Epithelial cell of proximal tubule (primary cell): ENCODE data around the gene BFSP1. TPM values are rescaled to one million over a fixed set of nuclear protein-coding genes. Genes with fewer than 3 reads are reported as not detected.

ENCODE experiments used
- DNase-seq: peaks from one replicate; pipeline ENCODE4 v3.0.0-alpha.2; 2011; ENCODE audit warnings: low read depth
- H3K4me3 ChIP-seq: 2 replicates; pipeline ENCODE4 v1.5.1; 2011; ENCODE audit warnings: low read depth, mild to moderate bottlenecking, low read length
- total RNA-seq: library from RNA; depleted of rRNA; stranded (reverse); fragments of >200 nt; gene quantifications from 2 replicates; pipeline ENCODE4 v1.2.3, GENCODE V29; 2015
- TF ChIP-seq, protein P1 (sequence below): conservative IDR thresholded peaks from 2 replicates; pipeline ENCODE4 v1.5.1; 2012; ENCODE audit warnings: low read depth, mild to moderate bottlenecking, low read length

BFSP1 gene
- total RNA-seq, 1 donor from 2014 or later = 2.3 TPM

DNA sequence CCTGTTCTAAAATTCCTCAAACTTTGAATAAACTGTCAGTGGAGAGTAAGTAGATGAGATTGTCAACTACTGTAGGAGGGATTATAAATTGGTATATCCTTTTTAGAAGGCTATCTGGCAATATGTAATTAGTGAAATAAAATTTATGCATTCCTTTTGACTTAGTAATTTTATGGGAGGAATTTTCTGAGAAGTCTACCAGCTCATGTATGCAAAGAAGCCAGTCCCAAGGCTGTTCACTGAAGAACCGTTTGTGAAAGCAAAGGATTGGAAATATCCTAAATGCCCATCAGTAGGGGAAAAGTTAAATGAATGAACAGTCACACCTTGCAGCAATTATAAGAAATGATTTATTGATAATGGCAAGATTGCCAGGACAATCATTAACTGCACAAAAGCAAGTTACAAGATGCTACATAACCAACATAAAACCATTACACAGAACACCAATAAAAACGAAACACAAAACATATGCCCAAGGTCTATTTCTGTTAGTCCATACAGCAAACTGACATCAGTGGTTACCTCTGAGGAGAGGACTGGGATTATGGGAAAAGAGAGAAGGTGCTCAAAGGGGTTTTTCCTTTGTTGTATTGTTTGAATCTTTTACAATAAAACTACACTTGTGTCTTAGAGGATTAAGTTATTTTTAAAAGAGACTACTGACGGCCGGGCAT lies 34.1 kb upstream of the BFSP1 start:
- TF ChIP-seq, protein P1, sequence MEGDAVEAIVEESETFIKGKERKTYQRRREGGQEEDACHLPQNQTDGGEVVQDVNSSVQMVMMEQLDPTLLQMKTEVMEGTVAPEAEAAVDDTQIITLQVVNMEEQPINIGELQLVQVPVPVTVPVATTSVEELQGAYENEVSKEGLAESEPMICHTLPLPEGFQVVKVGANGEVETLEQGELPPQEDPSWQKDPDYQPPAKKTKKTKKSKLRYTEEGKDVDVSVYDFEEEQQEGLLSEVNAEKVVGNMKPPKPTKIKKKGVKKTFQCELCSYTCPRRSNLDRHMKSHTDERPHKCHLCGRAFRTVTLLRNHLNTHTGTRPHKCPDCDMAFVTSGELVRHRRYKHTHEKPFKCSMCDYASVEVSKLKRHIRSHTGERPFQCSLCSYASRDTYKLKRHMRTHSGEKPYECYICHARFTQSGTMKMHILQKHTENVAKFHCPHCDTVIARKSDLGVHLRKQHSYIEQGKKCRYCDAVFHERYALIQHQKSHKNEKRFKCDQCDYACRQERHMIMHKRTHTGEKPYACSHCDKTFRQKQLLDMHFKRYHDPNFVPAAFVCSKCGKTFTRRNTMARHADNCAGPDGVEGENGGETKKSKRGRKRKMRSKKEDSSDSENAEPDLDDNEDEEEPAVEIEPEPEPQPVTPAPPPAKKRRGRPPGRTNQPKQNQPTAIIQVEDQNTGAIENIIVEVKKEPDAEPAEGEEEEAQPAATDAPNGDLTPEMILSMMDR = no peak
- H3K4me3 ChIP-seq = no peak overlapping the region
- no peak for DNase-seq

DNA sequence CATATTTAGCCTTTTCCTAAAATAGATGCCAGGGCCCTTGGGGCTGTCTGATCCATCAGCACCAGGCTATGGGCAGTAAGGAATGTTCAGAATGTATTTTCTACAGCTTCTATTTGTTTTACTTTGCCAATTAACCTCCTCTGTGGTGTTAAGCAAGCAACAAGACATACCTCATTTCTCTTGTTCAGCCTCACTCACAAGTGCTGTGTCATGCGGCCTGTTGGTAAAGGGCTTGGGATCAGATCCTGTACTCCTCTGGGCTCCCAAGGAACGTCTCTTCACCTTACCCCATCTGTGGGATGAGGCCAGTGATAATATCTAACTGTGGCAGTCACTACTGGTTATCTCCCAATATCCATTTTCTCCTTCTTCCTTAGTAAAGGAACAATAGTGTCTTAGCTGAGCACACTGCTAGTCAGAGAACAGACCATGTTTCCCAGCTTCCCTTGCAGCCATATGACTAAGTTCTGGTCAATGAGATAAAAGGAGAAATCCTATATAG lies 31.7 kb upstream of the BFSP1 start:
- DNase-seq = no peak
- TF ChIP-seq, protein P1 = no peak
- H3K4me3 ChIP-seq = no peak overlapping the region

DNA sequence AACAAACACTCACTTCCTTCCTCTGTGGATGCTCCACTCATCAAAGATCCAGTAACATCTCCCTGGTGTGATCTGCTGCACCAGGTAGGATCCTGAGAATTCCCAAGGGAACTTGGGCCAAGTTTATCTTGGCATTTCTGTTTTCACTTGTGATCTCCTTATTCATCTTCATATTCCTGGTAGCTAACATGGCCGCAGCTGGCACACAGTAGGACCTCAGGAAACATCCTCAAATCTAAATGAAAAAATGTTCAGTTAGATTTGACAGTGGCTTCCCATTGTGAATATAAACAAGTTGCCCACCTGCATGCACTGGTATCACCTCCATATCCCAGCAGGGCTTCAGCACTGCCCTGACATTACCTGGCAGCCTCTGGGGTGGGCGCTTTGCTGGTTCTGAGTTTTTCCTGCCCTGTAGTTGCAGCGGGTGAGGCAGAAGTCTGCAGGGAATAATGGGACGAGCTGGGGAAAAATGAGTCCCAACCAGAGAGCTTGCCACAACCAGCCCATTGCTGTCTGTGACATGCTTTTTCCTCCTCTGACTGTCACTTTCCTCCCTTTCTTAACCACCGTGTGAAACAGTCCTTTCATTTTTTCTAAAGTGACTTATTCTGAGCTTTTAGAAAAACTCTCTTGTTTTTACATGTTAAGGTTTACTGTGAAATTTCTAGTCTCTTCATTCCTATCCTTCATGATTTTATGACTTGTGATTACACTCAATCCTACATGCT lies 29.3 kb upstream of the BFSP1 start:
- TF ChIP-seq, protein P1 = no peak
- H3K4me3 ChIP-seq = no peak overlapping the region
- no peak for DNase-seq

DNA sequence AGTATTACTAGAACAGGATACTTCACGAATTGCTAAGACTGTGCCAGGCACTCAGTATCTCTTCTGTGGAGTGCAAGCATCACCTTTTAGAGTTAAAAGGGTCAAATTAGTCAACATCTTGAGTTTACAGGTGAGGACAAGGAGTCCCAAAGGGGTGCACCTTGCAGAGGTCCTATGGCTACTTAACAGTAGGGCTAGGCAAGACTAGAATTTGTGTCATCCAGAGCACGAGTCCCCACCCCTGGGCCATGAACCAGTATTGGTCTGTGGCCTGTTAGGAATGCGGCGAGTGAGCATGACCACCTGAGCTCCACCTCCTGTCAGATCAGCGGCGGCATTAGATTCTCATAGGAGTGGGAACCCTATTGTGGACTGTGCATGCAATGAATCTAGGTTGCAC lies 28.2 kb upstream of the BFSP1 start:
- H3K4me3 ChIP-seq = no peak overlapping the region
- TF ChIP-seq, protein P1 = no peak
- no peak for DNase-seq

DNA sequence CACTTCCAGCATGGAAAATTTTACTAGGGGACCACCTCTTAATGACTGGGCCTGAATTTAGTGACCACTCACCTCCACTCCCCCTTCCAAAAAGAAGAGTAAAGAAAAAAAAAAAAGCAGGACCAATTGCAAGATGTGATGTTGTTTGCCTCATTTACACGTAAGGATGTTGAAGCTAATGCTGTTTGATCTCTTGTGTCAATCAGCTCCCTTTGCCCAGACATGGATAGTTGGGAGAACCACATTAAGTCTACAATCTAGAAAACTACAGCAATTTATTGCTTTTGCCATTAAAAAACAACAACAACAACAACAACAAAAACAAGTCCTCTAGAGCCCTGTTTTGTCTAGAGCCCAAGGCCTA lies 27.7 kb upstream of the BFSP1 start:
- DNase-seq = no peak
- TF ChIP-seq, protein P1 = no peak
- no peak overlapping the region for H3K4me3 ChIP-seq

DNA sequence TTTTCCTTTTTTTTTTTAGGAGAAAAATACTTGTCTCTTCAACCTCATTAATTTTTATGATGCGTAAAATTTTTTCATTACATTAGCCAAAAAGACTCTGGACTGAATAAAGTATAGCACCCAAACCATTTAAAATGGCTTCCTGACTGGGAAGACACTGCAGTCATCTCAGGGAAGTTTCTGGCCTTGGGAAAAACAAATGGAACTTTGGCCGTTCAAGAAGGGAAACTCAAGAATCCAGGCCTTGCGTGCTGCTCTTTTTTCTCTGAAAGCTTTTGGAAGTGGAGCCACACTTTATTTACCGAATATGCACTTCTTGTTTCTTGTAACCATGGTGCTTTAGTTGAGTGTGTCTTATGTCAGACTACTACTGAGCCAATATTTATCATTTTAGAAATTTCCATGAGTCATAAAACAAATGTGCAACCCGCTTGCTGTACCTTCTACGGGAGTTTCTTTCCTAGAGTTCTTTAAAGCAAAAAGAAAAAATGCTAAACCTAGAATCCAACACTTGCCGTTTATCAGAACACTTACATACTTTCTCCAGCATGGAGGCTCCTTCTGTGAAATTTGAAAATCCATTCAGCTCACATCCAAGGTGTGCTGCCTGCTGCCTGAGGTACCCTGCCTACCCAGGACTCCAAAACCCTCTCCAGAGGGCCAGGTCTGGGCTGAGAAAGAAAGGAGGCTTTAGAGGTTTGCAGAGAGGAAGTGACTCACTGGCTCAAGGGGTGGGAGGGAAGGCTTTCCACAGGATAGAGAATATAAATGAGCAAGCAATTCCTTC lies 27.2 kb upstream of the BFSP1 start:
- TF ChIP-seq, protein P1 = no peak
- peak overlapping the region; percentile 28 for H3K4me3 ChIP-seq
- no peak for DNase-seq
